HepG2 (cell line): Measurements from ENCODE around the gene SLC22A23.

Experiments
- ATF7 ChIP-seq, 2 experiments: fragments of 450-650 bp in 1 of 2; sonication (generic) in 1 of 2; formaldehyde crosslinking in 1 of 2; IDR thresholded peaks; 2 replicates each; pipeline versions ENCODE4 v1.4.0 to v1.6.1; 2016 to 2020; ENCODE audit warnings: antibody characterized with exemption in 1 of 2, mild to moderate bottlenecking in 1 of 2, missing genetic modification reagents in 1 of 2
- CTCF ChIP-seq: sonication (generic); formaldehyde crosslinking; IDR thresholded peaks from 2 replicates; pipeline ENCODE4 v1.5.0; 2020; ENCODE audit warnings: mild to moderate bottlenecking, missing genetic modification reagents, moderate library complexity
- MLX ChIP-seq: IDR thresholded peaks from 2 replicates; pipeline ENCODE4 v1.6.1; 2016
- MYC ChIP-seq: sonication (generic); formaldehyde crosslinking; IDR thresholded peaks from 2 replicates; pipeline ENCODE4 v1.9.0; 2021; ENCODE audit warnings: missing genetic modification reagents, borderline replicate concordance
- RCOR2 ChIP-seq: IDR thresholded peaks from 2 replicates; pipeline ENCODE4 v1.6.1; 2016; ENCODE audit warnings: missing biosample characterization, missing genetic modification reagents
- RNF2 ChIP-seq: fragments of 450-650 bp; conservative IDR thresholded peaks from 2 replicates; pipeline ENCODE4 v1.6.1; 2016; ENCODE audit warnings: low read depth
- SAFB2 ChIP-seq: sonication (generic); formaldehyde crosslinking; IDR thresholded peaks from 2 replicates; pipeline ENCODE4 v1.5.1; 2020; ENCODE audit warnings: missing genetic modification reagents, low read depth, mild to moderate bottlenecking, borderline replicate concordance
- SETDB1 ChIP-seq: sonication (generic); formaldehyde crosslinking; IDR thresholded peaks from 2 replicates; pipeline ENCODE4 v1.5.1; 2020; ENCODE audit warnings: missing genetic modification reagents, mild to moderate bottlenecking, borderline replicate concordance
- SMC3 ChIP-seq: IDR thresholded peaks from 2 replicates; pipeline ENCODE4 v1.6.1; 2011; ENCODE audit warnings: low read length, improper control_type of control experiment
- TFAP4 ChIP-seq: sonication (generic); IDR thresholded peaks from 2 replicates; pipeline ENCODE4 v1.6.1; 2016; ENCODE audit warnings: low read depth, borderline replicate concordance
- ZBTB44 ChIP-seq: sonication (generic); formaldehyde crosslinking; IDR thresholded peaks from 2 replicates; pipeline ENCODE4 v1.4.0; 2020; ENCODE audit warnings: missing genetic modification reagents
- ZNF251 ChIP-seq: sonication (generic); formaldehyde crosslinking; IDR thresholded peaks from 2 replicates; pipeline ENCODE4 v1.9.0; 2021; ENCODE audit warnings: mild to moderate bottlenecking, missing genetic modification reagents
- ZNF280D ChIP-seq: sonication (generic); formaldehyde crosslinking; IDR thresholded peaks from 2 replicates; pipeline ENCODE4 v1.5.1; 2020; ENCODE audit warnings: mild to moderate bottlenecking, missing genetic modification reagents

GRCh38 chr6:3333263-3333662 is 123.6 kb downstream of the SLC22A23 start:
- TF ChIP-seq SAFB2 (CRISPR knock-in tag) (no peak), CTCF (no peak), RNF2 (no peak), TFAP4 (no peak), MYC (CRISPR knock-in tag) (no peak), ATF7 (IDR thresholded peaks at IDR 0.05) (no peak), ATF7 (CRISPR knock-in tag; IDR thresholded peaks at IDR 0.05) (no peak), ZNF251 (CRISPR knock-in tag) (no peak), SMC3 (no peak), ZNF280D (no peak), SETDB1 (no peak), RCOR2 (CRISPR knock-in tag) (no peak), MLX (CRISPR knock-in tag) (no peak), ZBTB44 (CRISPR knock-in tag) (no peak)
